Caco-2 (cell line): ENCODE measurements around the gene PTGIS. TPM values are rescaled to one million over a fixed set of nuclear protein-coding genes. Genes with fewer than 3 reads are reported as not detected.

Experiments used
- BruUV-seq: library from RNA; stranded (reverse); fragments of 400-500 nt; replicated peaks from 2 replicates; lab custom pipeline; 2021; lab: Mats Ljungman, UMichigan
- CTCF ChIA-PET: fragments of 300-600 bp; sonication (Branson Sonifier 250); formaldehyde crosslinking; loops from one replicate; lab custom pipeline; 2022; ENCODE audit warnings: antibody characterized with exemption; lab: Charles Lee
- POLR2A ChIA-PET: fragments of 300-600 bp; sonication (Branson Sonifier 250); formaldehyde crosslinking; loops from one replicate; lab custom pipeline; 2022; ENCODE audit warnings: antibody characterized with exemption; lab: Charles Lee
- DNase-seq, 2 experiments: peaks; one replicate each; pipeline versions ENCODE4 v3.0.0 to v3.0.0-alpha.2; 2020 to 2022
- H3K27me3 ChIP-seq: replicated peaks from 2 replicates; pipeline ENCODE4 v1.6.0; 2011; ENCODE audit warnings: low read length; ENCODE audit not compliant: control insufficient read depth, insufficient read depth
- H3K36me3 ChIP-seq: 2 replicates; pipeline ENCODE4 v1.5.1; 2011; ENCODE audit warnings: low read length; ENCODE audit not compliant: control insufficient read depth, insufficient read depth
- H3K4me1 ChIP-seq: fragments of 250-450 bp; sonication (Bioruptor Pico); 2 replicates; pipeline ENCODE4 v1.5.1; 2020; ENCODE audit warnings: mild to moderate bottlenecking
- H3K4me3 ChIP-seq: 2 replicates; pipeline ENCODE4 v1.5.1; 2011; ENCODE audit warnings: low read depth, mild to moderate bottlenecking, control low read depth, low read length
- H3K9me3 ChIP-seq: fragments of 250-450 bp; sonication (Bioruptor Pico); 2 replicates; pipeline ENCODE4 v1.5.1; 2020; ENCODE audit warnings: mild to moderate bottlenecking, moderate library complexity
- H3K27ac Mint-ChIP-seq: one replicate; pipeline ENCODE4 v1.8.0; 2022; ENCODE audit warnings: mixed read lengths; ENCODE audit not compliant: unreplicated experiment
- H3K27me3 Mint-ChIP-seq: one replicate; pipeline ENCODE4 v1.8.0; 2022; ENCODE audit warnings: mixed read lengths; ENCODE audit not compliant: insufficient read depth, unreplicated experiment
- H3K36me3 Mint-ChIP-seq: one replicate; pipeline ENCODE4 v1.8.0; 2022; ENCODE audit warnings: mild to moderate bottlenecking, mixed read lengths; ENCODE audit not compliant: insufficient read depth, unreplicated experiment
- H3K4me1 Mint-ChIP-seq: one replicate; pipeline ENCODE4 v1.8.0; 2022; ENCODE audit warnings: low read depth, mixed read lengths; ENCODE audit not compliant: unreplicated experiment
- H3K4me3 Mint-ChIP-seq: one replicate; pipeline ENCODE4 v1.8.0; 2022; ENCODE audit warnings: mild to moderate bottlenecking, moderate library complexity, mixed read lengths; ENCODE audit not compliant: unreplicated experiment
- H3K9me3 Mint-ChIP-seq: one replicate; pipeline ENCODE4 v1.8.0; 2022; ENCODE audit warnings: mixed read lengths; ENCODE audit not compliant: unreplicated experiment
- CTCF ChIP-seq, 2 experiments: fragments of 200-600 bp in 1 of 2; IDR thresholded peaks; 1 replicate in 1 of 2; 2 replicates in 1 of 2; pipeline versions ENCODE4 v1.5.1 to v1.8.0; 2011 to 2022; ENCODE audit warnings: antibody characterized with exemption in 1 of 2, control low read depth in 1 of 2, inconsistent platforms in 1 of 2, low read depth in 1 of 2, low read length in 1 of 2, mild to moderate bottlenecking in 1 of 2, moderate library complexity in 1 of 2; ENCODE audit not compliant: insufficient read depth in 1 of 2, severe bottlenecking in 1 of 2, unreplicated experiment in 1 of 2
- intact Hi-C: fragments of 100-400 bp; cut with micrococcal nuclease; formaldehyde crosslinking; loops from one replicate; pipeline ENCODE4 v1.10.0; 2022; ENCODE audit not compliant: unreplicated experiment
- total RNA-seq: library from RNA; stranded (reverse); gene quantifications from 2 replicates; pipeline ENCODE4 v1.2.3, GENCODE V29; 2022

Gene PTGIS
- total RNA-seq, 1 experiment from 2014 or later, result 2.7 TPM

- Histone ChIP-seq H3K4me3 (no peak overlapping the region), H3K36me3 (no peaks in the 10 kb centered on the region), H3K9me3 (no peaks in the 10 kb centered on the region), H3K27me3 (no peaks in the 10 kb centered on the region), H3K4me1 (peaks cover 35% of the 10 kb centered on the region)
- ChIA-PET POLR2A (no interaction called here), CTCF (interaction anchor here (0.8 to 1.5 kb wide), 2 partner anchors 11 to 240 kb away, joined by 3 read pairs; no protein-coding TSS in a partner anchor)
- Mint-ChIP-seq H3K36me3 (no peaks in the 10 kb centered on the region), H3K4me3 (no peak overlapping the region), H3K27ac (no peak overlapping the region), H3K27me3 (no peaks in the 10 kb centered on the region), H3K9me3 (no peaks in the 10 kb centered on the region), H3K4me1 (peaks cover 26% of the 10 kb centered on the region)
- intact Hi-C loops, result no loop called here
- no TSS peak for BruUV-seq
- no peak for TF ChIP-seq CTCF (IDR thresholded peaks at IDR 0.05; ENCODE audit: insufficient read depth in 1 of 2, low read depth in 1 of 2, low read length in 1 of 2, severe bottlenecking in 1 of 2, unreplicated experiment in 1 of 2)
- DNase-seq, result peak in 1 of 2 experiments; percentile 37
Measured at GRCh38 chr20:49560646-49561045, 7.3 kb downstream of the PTGIS start.

GRCh38 chr20:49560186-49560585, 7.8 kb downstream of the PTGIS start:
- no peak for TF ChIP-seq CTCF (IDR thresholded peaks at IDR 0.05; ENCODE audit: insufficient read depth in 1 of 2, low read depth in 1 of 2, low read length in 1 of 2, severe bottlenecking in 1 of 2, unreplicated experiment in 1 of 2)
- Mint-ChIP-seq H3K36me3 (no peaks in the 10 kb centered on the region), H3K9me3 (no peaks in the 10 kb centered on the region), H3K4me1 (peaks cover 26% of the 10 kb centered on the region), H3K4me3 (no peak overlapping the region), H3K27me3 (no peaks in the 10 kb centered on the region), H3K27ac (no peak overlapping the region)
- H3K4me3 ChIP-seq, result no peak overlapping the region
- CTCF ChIA-PET, result interaction anchor here (2.2 kb wide), 1 partner anchor 19 kb away, joined by 8 read pairs; no protein-coding TSS in a partner anchor
- peaks cover 35% of the 10 kb centered on the region for H3K4me1 ChIP-seq
- no peaks in the 10 kb centered on the region for H3K9me3 ChIP-seq
- POLR2A ChIA-PET, result no interaction called here
- no TSS peak for BruUV-seq
- H3K36me3 ChIP-seq, result no peaks in the 10 kb centered on the region
- no peaks in the 10 kb centered on the region for H3K27me3 ChIP-seq
- DNase-seq, result peak in 1 of 2 experiments; percentile 21
- intact Hi-C loops, result no loop called here

- BruUV-seq, result no TSS peak
- Mint-ChIP-seq H3K27me3 (no peaks in the 10 kb centered on the region), H3K4me1 (peaks cover 26% of the 10 kb centered on the region), H3K9me3 (no peaks in the 10 kb centered on the region), H3K4me3 (no peak overlapping the region), H3K36me3 (no peaks in the 10 kb centered on the region), H3K27ac (no peak overlapping the region)
- CTCF ChIA-PET, result interaction anchor here (2.2 kb wide), 1 partner anchor 18 kb away, joined by 8 read pairs; no protein-coding TSS in a partner anchor
- intact Hi-C loops, result no loop called here
- Histone ChIP-seq H3K4me3 (no peak overlapping the region), H3K4me1 (peaks cover 35% of the 10 kb centered on the region), H3K27me3 (no peaks in the 10 kb centered on the region), H3K9me3 (no peaks in the 10 kb centered on the region), H3K36me3 (no peaks in the 10 kb centered on the region)
- TF ChIP-seq CTCF (IDR thresholded peaks at IDR 0.05; ENCODE audit: insufficient read depth in 1 of 2, low read depth in 1 of 2, low read length in 1 of 2, severe bottlenecking in 1 of 2, unreplicated experiment in 1 of 2), result no peak
- DNase-seq, result peak in 1 of 2 experiments; percentile 19
- POLR2A ChIA-PET, result no interaction called here
Measured at GRCh38 chr20:49559411-49560081, 8.4 kb downstream of the PTGIS start.
